HG03460 (cell line): Measurements from ENCODE around the gene C13orf46.
"Not testable (repeated sequence)": the region's sequence is repeated elsewhere in the genome, so short reads cannot be mapped to it uniquely, and the experiment has no call there.

Experiments used
- ATAC-seq: cut with Tn5 transposase; IDR thresholded peaks from one replicate; pipeline ENCODE4 v1.9.1; 2021; ENCODE audit not compliant: unreplicated experiment

C13orf46 gene

GRCh38 chr13:113973218-113974164 is at the start of gene C13orf46:
Gene C13orf46 (minus strand): TSS chr13:113974076. CDS start chr13:113973997, 79 bp downstream.
- ATAC-seq, result no peak

DNA sequence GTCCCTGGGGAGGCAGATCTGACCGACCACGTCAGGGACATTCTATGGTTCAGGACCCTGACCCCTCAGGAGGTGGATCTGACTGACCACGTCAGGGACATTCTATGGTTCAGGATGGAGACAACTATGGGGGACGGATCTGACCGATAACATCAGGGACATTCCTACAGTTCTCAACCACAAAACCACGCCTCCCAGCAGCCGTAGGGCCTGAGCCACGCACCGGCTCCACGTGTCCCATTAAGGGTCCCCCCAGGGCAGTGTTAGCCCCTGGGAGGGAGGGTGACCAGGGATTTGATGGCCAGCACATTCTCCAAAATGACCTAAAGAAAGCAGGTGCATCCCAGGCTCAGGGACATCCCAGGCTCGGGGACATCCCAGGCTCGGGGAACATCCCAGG is 49.0 kb upstream of the C13orf46 start:
- ATAC-seq, result no peak

DNA sequence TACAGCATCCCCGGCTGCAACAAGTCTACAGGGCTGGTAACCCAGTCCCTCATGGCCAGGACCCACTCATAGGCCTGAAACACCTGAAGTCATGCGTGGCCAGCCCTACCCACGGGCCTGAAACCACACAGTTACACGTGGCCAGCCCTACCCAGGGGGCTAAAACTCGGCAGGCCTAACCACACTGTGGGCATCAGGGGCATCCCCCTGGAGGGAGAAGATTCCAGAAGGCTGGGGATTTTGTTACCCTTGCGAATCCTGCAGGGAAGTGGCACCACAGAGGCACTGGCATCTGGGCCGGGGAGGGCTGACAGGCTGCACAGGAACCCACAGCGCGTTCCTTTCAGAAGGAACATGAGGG is 48.4 kb upstream of the C13orf46 start:
- ATAC-seq, result no peak

DNA sequence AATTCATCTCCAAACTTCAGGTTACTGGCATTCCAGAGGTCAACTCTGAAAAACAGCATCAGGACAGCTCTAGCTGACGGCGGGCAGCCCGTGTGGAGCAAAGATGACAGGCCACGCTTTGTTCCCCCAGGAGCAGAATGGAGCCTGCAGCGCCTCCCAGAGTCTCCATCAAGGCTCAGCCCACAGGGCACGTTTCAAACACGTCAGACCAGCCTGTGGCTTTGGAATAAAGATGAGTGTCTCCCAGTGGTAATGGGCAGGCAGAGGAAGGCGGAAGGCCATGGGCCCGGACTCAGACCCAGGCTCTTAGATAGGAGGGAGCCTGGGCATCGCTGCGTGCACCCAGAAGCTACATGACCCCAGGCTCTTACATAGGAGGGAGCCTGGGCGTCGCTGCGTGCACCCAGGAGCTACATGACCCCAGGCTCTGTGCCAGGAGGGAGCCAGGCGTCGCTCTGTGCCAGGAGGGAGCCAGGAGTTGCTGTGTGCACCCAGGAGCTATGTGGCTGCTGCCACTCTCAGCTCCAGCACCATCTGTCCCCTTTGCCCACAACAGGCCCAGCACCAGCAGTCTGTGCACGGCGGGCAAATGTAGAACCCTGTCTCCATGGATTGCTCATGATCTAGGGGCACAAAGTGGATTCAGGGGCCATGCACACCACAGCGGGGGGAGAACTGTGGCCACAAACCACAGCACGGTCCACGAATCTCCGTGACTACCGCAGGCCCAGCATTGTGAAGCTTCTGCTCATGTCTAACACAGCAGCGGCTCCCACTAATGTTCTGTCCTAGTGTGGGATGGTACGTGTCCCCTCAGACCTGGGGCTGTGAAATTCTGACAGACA is 47.8 kb upstream of the C13orf46 start:
- ATAC-seq, result no peak

DNA sequence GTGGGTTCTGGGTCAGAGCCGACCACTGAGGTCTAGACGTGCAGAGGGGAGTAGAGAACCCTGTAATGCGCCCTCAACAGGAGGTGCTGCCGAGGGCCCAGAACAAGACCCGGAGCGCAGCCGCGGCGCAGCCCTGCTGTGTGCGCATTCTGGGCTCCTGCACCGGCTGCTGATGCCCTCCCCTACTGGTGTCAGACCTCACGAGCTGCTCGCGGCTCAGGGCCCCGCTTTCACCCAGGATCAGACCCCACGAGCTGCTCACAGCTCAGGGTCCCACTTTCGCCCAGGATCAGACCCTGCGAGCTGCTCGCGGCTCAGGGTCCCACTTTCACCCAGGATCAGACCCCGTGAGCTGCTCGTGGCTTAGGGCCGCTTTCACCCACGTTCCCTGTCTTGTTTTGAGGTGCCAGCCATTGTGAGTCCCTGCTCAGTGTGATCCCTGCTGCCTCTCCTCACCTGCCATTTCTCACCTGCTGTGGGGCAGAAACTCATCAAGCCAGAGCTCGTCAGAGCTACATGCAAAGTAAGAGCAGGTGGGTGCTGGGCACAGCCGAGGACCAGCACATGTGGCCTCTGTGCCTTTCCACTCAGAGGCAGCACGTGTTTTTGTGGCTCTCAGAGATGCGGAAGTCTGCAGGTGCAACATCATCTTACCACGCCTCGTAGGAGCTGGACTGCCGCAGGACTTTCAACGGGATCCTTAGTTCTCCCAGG is 47.0 kb upstream of the C13orf46 start:
- no peak for ATAC-seq

DNA sequence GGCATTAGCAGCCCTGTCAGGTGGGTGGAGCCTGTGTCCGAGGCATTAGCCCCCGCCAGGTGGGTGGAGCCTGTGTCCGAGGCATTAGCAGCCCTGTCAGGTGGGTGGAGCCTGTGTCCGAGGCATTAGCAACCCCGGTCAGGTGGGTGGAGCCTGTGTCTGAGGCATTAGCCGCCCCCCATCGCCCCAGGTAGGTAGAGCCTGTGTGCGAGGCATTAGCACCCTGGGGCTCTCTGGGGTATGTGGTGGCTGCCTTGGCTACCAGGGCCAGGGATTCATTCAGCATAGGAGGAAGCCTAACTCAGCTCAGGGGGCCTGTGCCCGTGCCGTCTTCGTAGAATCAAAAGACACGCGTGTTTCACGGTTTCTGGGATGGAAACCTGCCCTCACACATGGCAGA is 46.3 kb upstream of the C13orf46 start:
- not testable (repeated sequence) for ATAC-seq

DNA sequence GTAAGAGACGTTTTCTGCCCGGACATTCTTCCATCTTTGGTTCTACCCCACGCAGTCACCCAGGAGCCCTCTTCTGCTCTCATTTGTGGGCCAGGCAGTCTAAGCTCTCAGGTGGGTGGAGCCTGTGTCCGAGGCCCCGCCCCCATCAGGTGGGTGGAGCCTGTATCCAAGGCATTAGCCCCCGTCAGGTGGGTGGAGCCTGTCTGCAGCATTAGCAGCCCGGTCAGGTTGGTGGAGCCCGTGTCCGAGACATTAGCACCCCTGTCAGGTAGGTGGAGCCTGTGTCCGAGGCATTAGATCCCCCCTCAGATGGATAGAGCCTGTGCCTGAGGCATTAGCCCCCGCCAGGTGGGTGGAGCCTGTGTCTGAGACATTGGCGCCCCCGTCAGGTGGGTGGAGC is 45.5 kb upstream of the C13orf46 start:
- no peak for ATAC-seq

DNA sequence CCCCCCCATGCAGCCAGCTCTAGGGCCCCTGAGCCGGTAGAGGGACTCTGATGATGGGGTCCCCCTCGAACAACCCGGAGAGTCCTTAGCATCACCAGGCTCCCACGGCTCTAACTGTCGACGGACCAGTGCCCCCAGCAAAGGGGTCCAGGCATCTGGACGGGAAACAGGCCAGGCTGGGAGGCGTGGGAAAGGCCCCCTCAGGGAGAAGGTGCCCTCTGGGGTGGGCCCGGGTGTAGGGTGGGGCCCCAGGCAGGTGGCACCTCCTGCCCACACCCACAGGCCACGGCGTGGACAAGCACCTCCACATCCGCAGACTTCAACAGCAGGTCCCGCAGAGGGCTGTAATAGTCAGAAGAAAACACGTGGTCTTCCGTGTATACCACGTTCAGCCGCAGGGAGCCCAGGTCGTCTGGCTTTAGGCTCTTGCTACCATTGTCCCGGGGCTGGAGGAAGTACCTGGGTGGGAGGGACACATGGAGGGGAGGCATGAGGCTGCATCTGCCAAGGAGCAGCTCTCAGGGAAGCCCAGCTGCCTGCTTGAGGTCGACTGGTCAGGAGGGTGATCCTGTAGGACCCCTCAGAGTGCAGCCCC is 44.7 kb upstream of the C13orf46 start:
- no peak for ATAC-seq

DNA sequence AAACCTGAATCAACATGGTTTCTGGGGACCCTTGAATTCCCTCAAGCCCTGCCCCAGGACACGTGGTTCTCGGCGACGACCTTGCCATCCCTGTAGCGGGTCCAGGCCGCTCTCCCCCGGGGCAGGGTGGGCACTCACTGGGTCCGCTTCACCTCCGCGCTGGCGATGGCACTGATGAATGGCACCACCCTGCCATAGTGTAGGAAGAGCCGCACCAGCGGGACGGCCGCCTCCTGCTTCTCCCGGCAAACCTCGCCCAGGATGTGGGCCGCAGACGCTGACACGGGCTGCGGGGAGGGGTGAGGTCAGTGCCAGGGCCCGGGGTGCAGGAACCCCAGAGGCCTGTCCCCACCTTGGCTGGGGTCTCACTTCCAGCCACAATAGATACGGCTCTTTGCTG is 44.1 kb upstream of the C13orf46 start:
- no peak for ATAC-seq

GRCh38 chr13:114017028-114017630 is 43.3 kb upstream of the C13orf46 start:
- ATAC-seq, result no peak

GRCh38 chr13:114016321-114017027 is 42.6 kb upstream of the C13orf46 start:
- no peak for ATAC-seq

- ATAC-seq, result no peak
Measured at GRCh38 chr13:114015969-114016295, 42.1 kb upstream of the C13orf46 start.

- no peak for ATAC-seq
Measured at GRCh38 chr13:114015111-114015968, 41.5 kb upstream of the C13orf46 start.

GRCh38 chr13:114013952-114014629 is 40.2 kb upstream of the C13orf46 start:
- ATAC-seq, result no peak

GRCh38 chr13:114013336-114013735 is 39.5 kb upstream of the C13orf46 start:
- no peak for ATAC-seq

DNA sequence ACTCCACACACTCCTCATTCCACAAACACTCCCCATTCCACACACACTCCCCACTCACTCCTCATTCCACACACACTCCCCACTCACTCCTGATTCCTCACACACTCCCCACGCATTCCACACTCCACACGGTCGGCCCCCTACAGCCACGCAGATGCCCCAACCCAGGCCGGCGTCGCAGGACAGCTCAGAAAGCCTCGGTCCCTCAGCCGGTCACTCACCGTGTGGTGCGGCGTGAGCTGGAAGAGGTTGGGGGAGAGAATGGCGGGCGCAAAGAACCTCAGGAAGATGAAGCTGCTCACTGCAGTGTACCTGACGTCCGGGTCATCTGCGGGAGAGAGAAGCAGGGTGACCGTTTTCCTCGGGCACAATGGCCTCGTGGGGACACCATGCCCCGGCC is 39.0 kb upstream of the C13orf46 start:
- ATAC-seq, result no peak

DNA sequence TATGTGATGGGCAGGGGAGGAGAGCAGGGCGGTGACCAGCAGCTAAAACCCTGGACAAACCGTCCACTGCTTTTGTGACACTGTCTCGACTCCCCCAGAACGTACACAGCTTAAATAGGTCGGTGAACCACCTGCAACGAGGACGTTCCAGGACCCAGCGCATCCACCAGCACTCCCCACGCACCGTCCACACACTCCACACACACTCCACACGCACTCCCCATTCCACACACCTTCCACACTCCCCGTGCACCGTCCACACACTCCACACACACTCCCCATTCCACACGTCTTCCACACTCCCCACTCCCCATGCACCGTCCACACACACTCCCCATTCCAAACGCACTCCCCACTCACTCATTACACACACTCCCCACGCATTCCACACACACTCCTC is 38.3 kb upstream of the C13orf46 start:
- ATAC-seq, result no peak

DNA sequence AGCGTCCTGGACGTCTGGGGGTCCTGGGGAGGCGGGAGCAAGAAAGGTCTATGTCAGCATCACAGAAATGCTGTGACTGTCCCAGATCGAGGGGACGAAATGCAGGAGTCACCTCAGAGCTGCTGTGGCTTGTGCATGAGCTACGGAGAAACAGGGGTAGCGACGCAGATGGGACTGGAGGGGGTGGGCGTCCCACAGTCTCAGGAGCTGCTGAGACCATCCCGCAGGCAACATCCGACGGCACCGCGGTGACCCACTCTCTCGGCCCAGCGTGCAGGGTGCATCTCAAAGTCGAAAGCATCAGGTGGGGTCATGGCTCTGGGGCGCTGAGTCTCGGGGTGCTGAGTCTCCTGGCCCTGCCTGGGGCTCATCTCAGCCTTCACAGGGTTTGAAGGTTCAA is 37.4 kb upstream of the C13orf46 start:
- no peak for ATAC-seq
